Neural progenitor cell (in vitro differentiated cells): Measurements from ENCODE around the gene FBXO15. TPM values are rescaled to one million over a fixed set of nuclear protein-coding genes. Genes with fewer than 3 reads are reported as not detected.

Source experiments
- DNase-seq: peaks from one replicate; pipeline ENCODE4 v3.0.0-alpha.2; 2016; ENCODE audit warnings: low spot score
- H2AFZ ChIP-seq: fragments of 200-600 bp; sonication (generic); replicated peaks from 2 replicates; pipeline ENCODE4 v1.6.1; 2016; ENCODE audit warnings: antibody characterized with exemption
- H3F3A ChIP-seq: fragments of 200-600 bp; sonication (generic); 2 replicates; pipeline ENCODE4 v1.6.1; 2016; ENCODE audit warnings: antibody characterized with exemption, low read depth
- H3K27ac ChIP-seq: fragments of 200-600 bp; sonication (generic); 2 replicates; pipeline ENCODE4 v1.5.1; 2016; ENCODE audit warnings: mild to moderate bottlenecking
- H3K27me3 ChIP-seq: fragments of 200-600 bp; sonication (generic); 2 replicates; pipeline ENCODE4 v1.6.1; 2016; ENCODE audit warnings: mild to moderate bottlenecking, moderate library complexity
- H3K36me3 ChIP-seq: fragments of 200-600 bp; sonication (generic); 2 replicates; pipeline ENCODE4 v1.5.1; 2016
- H3K4me1 ChIP-seq: fragments of 200-600 bp; sonication (generic); 2 replicates; pipeline ENCODE4 v1.6.1; 2016; ENCODE audit warnings: mixed run types
- H3K4me2 ChIP-seq: fragments of 200-600 bp; sonication (generic); 2 replicates; pipeline ENCODE4 v1.6.1; 2016
- H3K4me3 ChIP-seq: fragments of 200-600 bp; sonication (generic); 2 replicates; pipeline ENCODE4 v1.5.1; 2016
- H3K79me2 ChIP-seq: fragments of 200-600 bp; sonication (generic); 2 replicates; pipeline ENCODE4 v1.6.1; 2016; ENCODE audit warnings: low read depth
- H3K9ac ChIP-seq: fragments of 200-600 bp; sonication (generic); 2 replicates; pipeline ENCODE4 v1.6.1; 2016
- H3K9me3 ChIP-seq: fragments of 200-600 bp; sonication (generic); 2 replicates; pipeline ENCODE4 v1.5.1; 2016; ENCODE audit warnings: low read depth
- H4K20me1 ChIP-seq: fragments of 200-600 bp; sonication (generic); 2 replicates; pipeline ENCODE4 v1.6.1; 2016; ENCODE audit warnings: low read depth
- H3K27ac Mint-ChIP-seq: 3 replicates; pipeline ENCODE4 v1.8.0; 2021; ENCODE audit warnings: mixed read lengths
- H3K27me3 Mint-ChIP-seq: 2 replicates; pipeline ENCODE4 v1.8.0; 2022; ENCODE audit warnings: low read depth, mild to moderate bottlenecking, inconsistent platforms, moderate library complexity, mixed read lengths; ENCODE audit not compliant: insufficient read depth
- H3K36me3 Mint-ChIP-seq: 3 replicates; pipeline ENCODE4 v1.8.0; 2021; ENCODE audit warnings: mixed read lengths
- H3K4me1 Mint-ChIP-seq: 3 replicates; pipeline ENCODE4 v1.8.0; 2021; ENCODE audit warnings: mixed read lengths
- H3K4me3 Mint-ChIP-seq: 3 replicates; pipeline ENCODE4 v1.8.0; 2021; ENCODE audit warnings: mild to moderate bottlenecking, moderate library complexity, mixed read lengths
- H3K9me3 Mint-ChIP-seq: 3 replicates; pipeline ENCODE4 v1.8.0; 2020; ENCODE audit warnings: mixed read lengths
- EZH2 ChIP-seq: fragments of 200-600 bp; sonication (generic); IDR thresholded peaks from 2 replicates; pipeline ENCODE4 v1.6.1; 2017; ENCODE audit warnings: antibody characterized with exemption, mild to moderate bottlenecking, moderate library complexity
- EZH2phosphoT487 ChIP-seq: fragments of 200-600 bp; sonication (generic); IDR thresholded peaks from 2 replicates; pipeline ENCODE4 v1.6.1; 2017; ENCODE audit warnings: antibody characterized with exemption
- total RNA-seq: library from RNA; depleted of rRNA; stranded (reverse); fragments of >200 nt; gene quantifications from 2 replicates; pipeline ENCODE4 v1.2.3, GENCODE V29; 2015; ENCODE audit warnings: low replicate concordance
- TF ChIP-seq, protein P1 (sequence below): fragments of 200-600 bp; sonication (generic); IDR thresholded peaks from 2 replicates; pipeline ENCODE4 v1.5.1; 2017; ENCODE audit warnings: antibody characterized with exemption, mild to moderate bottlenecking

Gene FBXO15
- total RNA-seq, 1 donor from 2014 or later: 2.2 TPM

- no peak overlapping the region for H3K27ac Mint-ChIP-seq
- H3K36me3 ChIP-seq: no peaks in the 10 kb centered on the region
- no peak overlapping the region for H3K4me3 ChIP-seq
- peaks cover 10% of the 10 kb centered on the region for H3K9me3 Mint-ChIP-seq
- peaks cover 2% of the 10 kb centered on the region for H3K27me3 Mint-ChIP-seq
- H3K27ac ChIP-seq: no peak overlapping the region
- no peak overlapping the region for H3K4me3 Mint-ChIP-seq
- no peak for DNase-seq
- no peaks in the 10 kb centered on the region for H3K36me3 Mint-ChIP-seq
- H3K4me1 Mint-ChIP-seq: peaks cover 15% of the 10 kb centered on the region
- H3K4me1 ChIP-seq: peaks cover 4% of the 10 kb centered on the region
- TF ChIP-seq, protein P1, sequence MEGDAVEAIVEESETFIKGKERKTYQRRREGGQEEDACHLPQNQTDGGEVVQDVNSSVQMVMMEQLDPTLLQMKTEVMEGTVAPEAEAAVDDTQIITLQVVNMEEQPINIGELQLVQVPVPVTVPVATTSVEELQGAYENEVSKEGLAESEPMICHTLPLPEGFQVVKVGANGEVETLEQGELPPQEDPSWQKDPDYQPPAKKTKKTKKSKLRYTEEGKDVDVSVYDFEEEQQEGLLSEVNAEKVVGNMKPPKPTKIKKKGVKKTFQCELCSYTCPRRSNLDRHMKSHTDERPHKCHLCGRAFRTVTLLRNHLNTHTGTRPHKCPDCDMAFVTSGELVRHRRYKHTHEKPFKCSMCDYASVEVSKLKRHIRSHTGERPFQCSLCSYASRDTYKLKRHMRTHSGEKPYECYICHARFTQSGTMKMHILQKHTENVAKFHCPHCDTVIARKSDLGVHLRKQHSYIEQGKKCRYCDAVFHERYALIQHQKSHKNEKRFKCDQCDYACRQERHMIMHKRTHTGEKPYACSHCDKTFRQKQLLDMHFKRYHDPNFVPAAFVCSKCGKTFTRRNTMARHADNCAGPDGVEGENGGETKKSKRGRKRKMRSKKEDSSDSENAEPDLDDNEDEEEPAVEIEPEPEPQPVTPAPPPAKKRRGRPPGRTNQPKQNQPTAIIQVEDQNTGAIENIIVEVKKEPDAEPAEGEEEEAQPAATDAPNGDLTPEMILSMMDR: no peak
- TF ChIP-seq EZH2phosphoT487 (no peak), EZH2 (no peak)
- no peaks in the 10 kb centered on the region for H3F3A ChIP-seq
- no peaks in the 10 kb centered on the region for H3K79me2 ChIP-seq
- H3K9ac ChIP-seq: no peak overlapping the region
- no peak overlapping the region for H3K4me2 ChIP-seq
- no peaks in the 10 kb centered on the region for H3K9me3 ChIP-seq
- no peaks in the 10 kb centered on the region for H3K27me3 ChIP-seq
- H2AFZ ChIP-seq: peak overlapping the region; percentile 91
- no peaks in the 10 kb centered on the region for H4K20me1 ChIP-seq
Observed at GRCh38 chr18:74083557-74083952, 64.1 kb downstream of the FBXO15 start.

GRCh38 chr18:74082742-74083556 lies 64.7 kb downstream of the FBXO15 start:
- H3K27ac ChIP-seq: no peak overlapping the region
- H3K27ac Mint-ChIP-seq: peak overlapping the region; percentile 86

GRCh38 chr18:74081966-74082741 lies 65.5 kb downstream of the FBXO15 start:
- Histone ChIP-seq H3K79me2 (no peaks in the 10 kb centered on the region), H3K9me3 (no peaks in the 10 kb centered on the region), H4K20me1 (no peaks in the 10 kb centered on the region), H3K9ac (no peak overlapping the region), H3K4me2 (peak overlapping the region; percentile 36), H3K27me3 (no peaks in the 10 kb centered on the region), H3F3A (no peaks in the 10 kb centered on the region), H3K4me3 (no peak overlapping the region), H3K4me1 (peaks cover 4% of the 10 kb centered on the region), H2AFZ (peak overlapping the region; percentile 91), H3K27ac (no peak overlapping the region), H3K36me3 (no peaks in the 10 kb centered on the region)
- H3K4me3 Mint-ChIP-seq: no peak overlapping the region
- no peaks in the 10 kb centered on the region for H3K36me3 Mint-ChIP-seq
- H3K9me3 Mint-ChIP-seq: no peaks in the 10 kb centered on the region
- peak; percentile 77 for DNase-seq
- H3K4me1 Mint-ChIP-seq: peaks cover 15% of the 10 kb centered on the region
- TF ChIP-seq, protein P1: peak; percentile 62
- TF ChIP-seq EZH2phosphoT487: no peak
- H3K27me3 Mint-ChIP-seq: no peaks in the 10 kb centered on the region
- peak overlapping the region; percentile 86 for H3K27ac Mint-ChIP-seq

More at GRCh38 chr18:74082742-74083556, 64.7 kb downstream of the FBXO15 start:
- no peaks in the 10 kb centered on the region for H3K79me2 ChIP-seq
- H4K20me1 ChIP-seq: no peaks in the 10 kb centered on the region
- peaks cover 2% of the 10 kb centered on the region for H3K27me3 Mint-ChIP-seq
- H3K27me3 ChIP-seq: no peaks in the 10 kb centered on the region
- no peaks in the 10 kb centered on the region for H3K36me3 ChIP-seq
- peaks cover 4% of the 10 kb centered on the region for H3K4me1 ChIP-seq
- H3K4me3 Mint-ChIP-seq: no peak overlapping the region
- H3K9ac ChIP-seq: no peak overlapping the region
- no peaks in the 10 kb centered on the region for H3K36me3 Mint-ChIP-seq
- no peak for DNase-seq
- no peak overlapping the region for H3K4me3 ChIP-seq
- TF ChIP-seq, protein P1: no peak
- TF ChIP-seq EZH2phosphoT487 (no peak), EZH2 (no peak)
- H2AFZ ChIP-seq: peak overlapping the region; percentile 91
- H3K4me1 Mint-ChIP-seq: peaks cover 15% of the 10 kb centered on the region
- H3F3A ChIP-seq: no peaks in the 10 kb centered on the region
- peaks cover 4% of the 10 kb centered on the region for H3K9me3 Mint-ChIP-seq
- peak overlapping the region; percentile 36 for H3K4me2 ChIP-seq
- no peaks in the 10 kb centered on the region for H3K9me3 ChIP-seq
